ENCODE data around the gene DERA.
"Not testable (repeated sequence)": the region's sequence is repeated elsewhere in the genome, so short reads cannot be mapped to it uniquely, and the experiment has no call there.

DERA gene

DNA sequence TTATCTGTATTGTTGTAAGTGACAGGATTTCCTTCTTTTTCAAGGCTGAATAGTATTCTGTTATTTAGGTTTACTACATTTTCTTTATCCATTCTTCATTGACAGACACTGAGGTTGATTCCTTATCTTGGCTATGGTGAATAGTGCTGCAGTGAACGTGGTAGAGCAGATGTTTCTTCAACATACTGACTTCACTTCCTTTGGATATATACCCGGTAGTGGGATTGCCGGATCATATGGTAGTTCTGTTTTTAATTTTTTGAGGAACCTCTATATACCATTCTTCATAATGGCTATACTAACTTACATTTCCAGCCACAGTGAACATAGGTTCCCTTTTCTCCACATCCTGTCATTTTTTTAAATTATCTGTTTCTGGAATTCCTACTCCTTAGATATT lies 21.8 kb downstream of the DERA start:
- peaks cover 74% of the 10 kb centered on the region for H3K79me2 ChIP-seq (ENCODE audit: control insufficient read depth, insufficient read depth, low read length, unreplicated experiment)
- H3K36me3 ChIP-seq (ENCODE audit: insufficient read depth, low read length), result peaks cover 5% of the 10 kb centered on the region
- H3K27me3 ChIP-seq (ENCODE audit: insufficient read depth, low read length), result no peaks in the 10 kb centered on the region
- peaks cover 42% of the 10 kb centered on the region for H3K4me1 ChIP-seq (ENCODE audit: control insufficient read depth, insufficient read depth, low read length, unreplicated experiment)
- H3K4me3 ChIP-seq (ENCODE audit: low read depth, low read length), result no peak overlapping the region
- H3K27ac ChIP-seq (ENCODE audit: low read depth, low read length), result no peak overlapping the region
- no peak overlapping the region for H2AFZ ChIP-seq (ENCODE audit: low read length, unreplicated experiment)

DNA sequence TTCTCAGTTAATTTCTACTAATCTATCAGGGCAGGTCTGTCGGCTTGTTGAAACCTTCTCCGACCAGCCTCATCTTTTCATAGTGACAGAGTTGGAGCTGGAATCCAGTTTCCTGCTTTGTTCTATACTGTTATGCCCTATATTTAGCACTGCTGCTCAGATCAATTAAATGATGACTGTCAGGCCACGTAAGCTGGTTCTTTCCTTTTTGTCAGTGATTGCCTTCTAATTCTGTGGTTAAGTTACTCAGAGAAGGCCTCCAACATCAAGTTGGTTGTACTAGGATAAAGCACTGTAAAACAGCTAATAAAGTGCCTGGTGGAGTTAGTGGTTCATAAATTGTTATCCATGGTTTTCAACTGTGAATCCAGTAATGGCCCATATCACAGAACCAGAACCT lies 22.6 kb downstream of the DERA start:
- Histone ChIP-seq H3K27ac (ENCODE audit: low read depth, low read length) (no peak overlapping the region), H3K4me3 (ENCODE audit: low read depth, low read length) (no peak overlapping the region), H3K4me1 (ENCODE audit: control insufficient read depth, insufficient read depth, low read length, unreplicated experiment) (peaks cover 34% of the 10 kb centered on the region), H3K79me2 (ENCODE audit: control insufficient read depth, insufficient read depth, low read length, unreplicated experiment) (peaks cover 68% of the 10 kb centered on the region), H3K36me3 (ENCODE audit: insufficient read depth, low read length) (peaks cover 7% of the 10 kb centered on the region), H3K27me3 (ENCODE audit: insufficient read depth, low read length) (no peaks in the 10 kb centered on the region), H2AFZ (ENCODE audit: low read length, unreplicated experiment) (no peak overlapping the region)

DNA sequence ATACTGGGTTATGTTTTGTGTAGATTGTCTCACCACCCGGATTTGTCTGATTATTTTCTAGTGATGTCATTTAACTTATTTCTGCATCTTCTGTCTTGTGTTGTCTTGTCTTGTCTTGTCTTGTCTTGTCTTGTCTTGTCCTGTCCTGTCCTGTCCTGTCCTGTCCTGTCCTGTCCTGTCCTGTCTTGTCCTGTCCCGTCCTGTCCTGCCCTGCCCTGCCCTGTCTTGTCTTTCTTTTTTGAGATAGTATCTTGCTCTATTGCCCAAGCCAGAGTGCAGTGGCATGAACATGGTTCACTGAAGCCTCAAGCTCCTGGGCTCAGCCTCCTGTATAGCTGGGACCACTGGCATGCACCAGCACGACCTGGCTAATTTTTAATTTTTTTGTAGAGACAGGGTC lies 25.6 kb downstream of the DERA start:
- Histone ChIP-seq H3K79me2 (ENCODE audit: control insufficient read depth, insufficient read depth, low read length, unreplicated experiment) (peaks cover 47% of the 10 kb centered on the region), H3K27me3 (ENCODE audit: insufficient read depth, low read length) (no peaks in the 10 kb centered on the region), H3K4me3 (ENCODE audit: low read depth, low read length) (no peak overlapping the region), H3K27ac (ENCODE audit: low read depth, low read length) (no peak overlapping the region), H3K4me1 (ENCODE audit: control insufficient read depth, insufficient read depth, low read length, unreplicated experiment) (peaks cover 5% of the 10 kb centered on the region), H3K36me3 (ENCODE audit: insufficient read depth, low read length) (peaks cover 16% of the 10 kb centered on the region), H2AFZ (ENCODE audit: low read length, unreplicated experiment) (no peak overlapping the region)

DNA sequence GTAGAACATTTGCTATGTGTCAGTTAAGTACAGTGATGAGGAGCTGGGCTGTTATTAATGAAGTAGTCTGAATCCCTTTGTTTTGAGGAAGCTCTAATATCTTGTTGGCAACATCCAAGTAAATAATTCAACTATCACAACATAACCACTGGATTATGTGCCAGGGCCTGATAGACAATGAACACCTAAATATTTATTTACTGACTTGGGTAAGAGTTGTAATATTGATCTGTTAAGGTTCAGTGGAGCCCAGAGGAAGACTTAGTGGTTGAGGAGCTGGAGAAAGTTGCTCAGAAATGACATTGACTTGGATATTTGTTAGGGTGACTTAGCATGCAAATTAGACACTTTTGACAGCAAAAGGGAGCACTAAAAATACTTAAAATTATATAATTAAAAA lies 26.8 kb downstream of the DERA start:
- H3K27ac ChIP-seq (ENCODE audit: low read depth, low read length), result no peak overlapping the region
- no peaks in the 10 kb centered on the region for H3K4me1 ChIP-seq (ENCODE audit: control insufficient read depth, insufficient read depth, low read length, unreplicated experiment)
- peaks cover 21% of the 10 kb centered on the region for H3K36me3 ChIP-seq (ENCODE audit: insufficient read depth, low read length)
- H2AFZ ChIP-seq (ENCODE audit: low read length, unreplicated experiment), result no peak overlapping the region
- peaks cover 46% of the 10 kb centered on the region for H3K79me2 ChIP-seq (ENCODE audit: control insufficient read depth, insufficient read depth, low read length, unreplicated experiment)
- no peak overlapping the region for H3K4me3 ChIP-seq (ENCODE audit: low read depth, low read length)
- no peaks in the 10 kb centered on the region for H3K27me3 ChIP-seq (ENCODE audit: insufficient read depth, low read length)

DNA sequence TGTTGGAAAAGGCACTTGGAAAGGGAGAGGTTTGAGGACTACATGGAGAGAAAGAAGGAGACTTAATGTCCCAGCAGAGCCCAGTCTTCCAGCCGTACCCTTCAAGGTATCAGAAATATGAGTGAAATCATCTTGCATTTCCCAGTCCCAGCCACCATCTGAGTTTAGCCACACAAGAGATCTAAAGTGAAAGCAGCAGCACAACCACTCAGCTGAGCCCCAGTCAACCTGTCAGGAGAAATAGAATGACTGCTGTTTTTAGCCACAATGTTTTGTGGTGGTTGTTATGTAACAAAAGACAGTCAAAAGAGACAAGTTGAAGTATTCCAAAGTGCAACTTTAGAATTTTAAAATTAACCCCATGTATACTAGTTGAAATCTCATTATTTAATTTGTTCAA lies 28.0 kb downstream of the DERA start:
- no peaks in the 10 kb centered on the region for H3K4me1 ChIP-seq (ENCODE audit: control insufficient read depth, insufficient read depth, low read length, unreplicated experiment)
- H3K4me3 ChIP-seq (ENCODE audit: low read depth, low read length), result no peak overlapping the region
- no peaks in the 10 kb centered on the region for H3K27me3 ChIP-seq (ENCODE audit: insufficient read depth, low read length)
- H3K79me2 ChIP-seq (ENCODE audit: control insufficient read depth, insufficient read depth, low read length, unreplicated experiment), result peaks cover 36% of the 10 kb centered on the region
- H2AFZ ChIP-seq (ENCODE audit: low read length, unreplicated experiment), result no peak overlapping the region
- H3K27ac ChIP-seq (ENCODE audit: low read depth, low read length), result no peak overlapping the region
- H3K36me3 ChIP-seq (ENCODE audit: insufficient read depth, low read length), result peaks cover 20% of the 10 kb centered on the region

DNA sequence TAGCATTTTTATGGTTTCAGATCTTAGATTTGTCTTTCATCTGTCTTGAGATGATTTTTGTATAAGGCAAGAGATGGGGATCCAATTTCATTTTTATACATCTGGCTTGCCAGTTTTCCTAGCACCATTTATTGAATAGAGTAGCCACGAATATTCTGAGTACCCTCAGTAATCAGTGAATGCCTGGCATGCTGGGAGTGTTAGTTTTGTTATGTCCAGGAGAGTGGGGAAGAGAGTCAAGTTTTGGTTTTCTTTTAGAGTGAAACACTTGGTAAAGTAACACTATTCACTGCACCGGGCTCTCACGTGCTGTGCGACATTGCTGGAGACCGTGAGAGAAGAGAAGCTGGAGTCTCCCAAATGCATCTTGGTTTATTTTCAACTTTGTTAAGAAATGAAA lies 31.3 kb downstream of the DERA start:
- Histone ChIP-seq H3K79me2 (ENCODE audit: control insufficient read depth, insufficient read depth, low read length, unreplicated experiment) (peaks cover 19% of the 10 kb centered on the region), H3K4me3 (ENCODE audit: low read depth, low read length) (no peak overlapping the region), H3K27me3 (ENCODE audit: insufficient read depth, low read length) (no peaks in the 10 kb centered on the region), H3K27ac (ENCODE audit: low read depth, low read length) (no peak overlapping the region), H2AFZ (ENCODE audit: low read length, unreplicated experiment) (no peak overlapping the region), H3K4me1 (ENCODE audit: control insufficient read depth, insufficient read depth, low read length, unreplicated experiment) (no peaks in the 10 kb centered on the region), H3K36me3 (ENCODE audit: insufficient read depth, low read length) (peaks cover 20% of the 10 kb centered on the region)

DNA sequence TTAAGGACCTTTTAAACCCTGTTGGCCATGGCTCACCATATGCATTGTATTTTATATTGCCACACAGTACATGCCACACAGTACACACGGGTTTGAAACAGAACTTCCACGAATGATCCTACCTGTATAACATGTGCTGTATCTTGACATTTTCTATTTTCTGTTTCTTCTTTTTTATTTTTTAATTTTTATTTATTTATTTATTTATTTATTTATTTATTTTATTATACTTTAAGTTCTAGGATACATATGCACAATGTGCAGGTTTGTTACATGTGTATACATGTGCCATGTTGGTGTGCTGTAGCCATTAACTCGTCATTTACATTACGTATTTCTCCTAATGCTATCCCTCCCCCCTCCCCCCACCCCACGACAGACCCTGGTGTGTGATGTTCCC lies 32.4 kb downstream of the DERA start:
- not testable (repeated sequence) for H2AFZ ChIP-seq (ENCODE audit: low read length, unreplicated experiment); H3K4me3 ChIP-seq (ENCODE audit: low read depth, low read length); H3K27me3 ChIP-seq (ENCODE audit: insufficient read depth, low read length); H3K27ac ChIP-seq (ENCODE audit: low read depth, low read length); H3K4me1 ChIP-seq (ENCODE audit: control insufficient read depth, insufficient read depth, low read length, unreplicated experiment)
- peaks cover 20% of the 10 kb centered on the region for H3K36me3 ChIP-seq (ENCODE audit: insufficient read depth, low read length)
- H3K79me2 ChIP-seq (ENCODE audit: control insufficient read depth, insufficient read depth, low read length, unreplicated experiment), result peaks cover 22% of the 10 kb centered on the region

DNA sequence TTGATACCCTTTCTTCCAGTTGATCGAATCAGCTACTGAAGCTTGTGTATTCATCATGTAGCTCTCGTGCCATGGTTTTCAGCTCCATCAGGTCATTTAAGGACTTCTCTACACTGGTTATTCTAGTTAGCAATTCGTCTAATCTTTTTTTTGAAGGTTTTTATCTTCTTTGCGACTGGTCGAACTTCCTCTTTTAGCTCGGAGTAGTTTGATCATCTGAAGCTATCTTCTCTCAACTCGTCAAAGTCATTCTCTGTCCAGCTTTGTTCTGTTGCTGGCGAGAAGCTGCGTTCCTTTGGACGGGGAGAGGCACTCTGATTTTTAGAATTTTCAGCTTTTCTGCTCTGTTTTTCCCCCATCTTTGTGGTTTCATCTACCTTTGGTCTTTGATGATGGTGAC lies 37.3 kb downstream of the DERA start:
- not testable (repeated sequence) for H3K4me1 ChIP-seq (ENCODE audit: control insufficient read depth, insufficient read depth, low read length, unreplicated experiment)

DNA sequence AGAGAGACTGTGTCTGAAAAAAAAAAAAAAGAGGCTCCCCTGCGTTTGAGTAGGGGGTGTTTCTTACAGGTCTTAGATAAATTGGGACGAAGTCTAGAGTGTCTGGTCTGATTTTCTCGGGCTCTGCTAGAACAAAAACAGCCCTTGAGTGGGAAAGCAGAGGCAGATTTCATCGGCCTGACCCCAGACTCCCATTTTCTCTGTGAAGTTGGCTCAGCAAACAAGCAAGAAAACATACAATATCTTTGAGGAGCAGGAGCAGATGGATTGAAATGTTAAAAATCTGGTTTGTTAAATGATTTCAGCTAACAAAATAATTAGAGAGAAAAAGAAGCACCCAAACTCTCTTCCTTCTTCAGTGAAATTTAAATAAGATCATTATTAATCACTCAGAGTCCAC lies 44.1 kb downstream of the DERA start:
- Histone ChIP-seq H2AFZ (ENCODE audit: low read length, unreplicated experiment) (no peak overlapping the region), H3K27me3 (ENCODE audit: insufficient read depth, low read length) (no peaks in the 10 kb centered on the region), H3K36me3 (ENCODE audit: insufficient read depth, low read length) (no peaks in the 10 kb centered on the region), H3K4me1 (ENCODE audit: control insufficient read depth, insufficient read depth, low read length, unreplicated experiment) (no peaks in the 10 kb centered on the region), H3K27ac (ENCODE audit: low read depth, low read length) (no peak overlapping the region), H3K4me3 (ENCODE audit: low read depth, low read length) (no peak overlapping the region), H3K79me2 (ENCODE audit: control insufficient read depth, insufficient read depth, low read length, unreplicated experiment) (peaks cover 22% of the 10 kb centered on the region)

More for the DNA sequence above, 37.3 kb downstream of the DERA start:
- not testable (repeated sequence) for H2AFZ ChIP-seq (ENCODE audit: low read length, unreplicated experiment); H3K27me3 ChIP-seq (ENCODE audit: insufficient read depth, low read length); H3K4me3 ChIP-seq (ENCODE audit: low read depth, low read length); H3K36me3 ChIP-seq (ENCODE audit: insufficient read depth, low read length); H3K27ac ChIP-seq (ENCODE audit: low read depth, low read length)
- peaks cover 27% of the 10 kb centered on the region for H3K79me2 ChIP-seq (ENCODE audit: control insufficient read depth, insufficient read depth, low read length, unreplicated experiment)

DNA sequence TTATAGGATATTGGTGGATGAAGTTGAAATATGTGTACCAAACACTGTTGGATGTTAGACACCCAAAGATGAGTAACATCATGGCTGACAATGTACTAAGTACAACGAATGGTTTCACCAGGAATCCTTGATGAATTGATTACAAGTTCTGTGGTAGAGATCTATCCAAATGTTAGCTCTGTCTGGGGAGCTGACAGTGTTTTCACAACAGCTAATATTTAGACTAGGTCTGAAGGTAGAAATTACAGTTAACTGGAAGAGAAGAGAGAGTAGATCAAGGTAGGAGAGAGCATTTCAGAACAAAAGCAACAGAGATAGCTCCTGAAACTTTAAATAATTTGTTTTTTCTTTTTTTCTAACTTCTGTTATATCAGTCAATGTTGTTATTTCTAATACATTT lies 44.9 kb downstream of the DERA start:
- Histone ChIP-seq H3K27me3 (ENCODE audit: insufficient read depth, low read length) (no peaks in the 10 kb centered on the region), H3K36me3 (ENCODE audit: insufficient read depth, low read length) (no peaks in the 10 kb centered on the region), H3K4me1 (ENCODE audit: control insufficient read depth, insufficient read depth, low read length, unreplicated experiment) (no peaks in the 10 kb centered on the region), H2AFZ (ENCODE audit: low read length, unreplicated experiment) (no peak overlapping the region), H3K79me2 (ENCODE audit: control insufficient read depth, insufficient read depth, low read length, unreplicated experiment) (peaks cover 16% of the 10 kb centered on the region), H3K4me3 (ENCODE audit: low read depth, low read length) (no peak overlapping the region), H3K27ac (ENCODE audit: low read depth, low read length) (no peak overlapping the region)

DNA sequence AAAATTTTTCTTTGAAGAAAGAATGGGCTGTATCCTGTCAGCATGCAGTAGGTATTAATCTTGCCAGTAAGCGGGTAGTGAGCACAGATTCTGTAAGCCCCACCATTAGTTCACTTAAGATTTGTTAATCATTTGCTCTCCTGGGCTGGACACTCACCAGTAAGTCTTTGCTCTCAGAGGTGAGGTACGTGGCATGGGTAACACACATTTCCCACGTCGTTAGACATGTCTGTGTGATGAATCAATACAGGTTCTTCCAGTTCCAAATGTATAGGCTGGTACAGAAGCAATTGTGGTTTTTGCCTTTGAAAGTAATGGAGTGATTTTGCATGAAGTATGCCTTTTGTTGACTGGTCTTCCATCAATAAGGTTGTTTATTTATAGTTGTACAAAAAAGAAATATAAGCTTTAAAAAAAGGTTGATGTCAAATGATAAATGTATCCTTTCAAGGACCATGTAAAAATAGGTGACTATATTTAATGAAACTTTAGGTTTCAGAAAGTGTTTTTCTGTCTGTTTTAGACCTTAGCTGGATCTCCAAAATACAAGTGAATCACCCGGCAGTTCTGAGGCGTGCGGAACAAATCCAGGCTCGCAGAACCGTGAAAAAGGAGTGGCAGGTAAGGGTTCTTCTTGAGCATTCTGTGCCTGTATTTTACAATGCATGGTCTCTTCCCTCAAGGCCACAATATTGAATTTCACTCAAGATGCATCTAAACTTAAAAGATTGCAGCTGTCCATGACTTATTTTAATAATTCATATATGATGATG lies 45.5 kb downstream of the DERA start:
- no peak overlapping the region for H3K4me3 ChIP-seq (ENCODE audit: low read depth, low read length)
- no peaks in the 10 kb centered on the region for H3K27me3 ChIP-seq (ENCODE audit: insufficient read depth, low read length)
- H3K36me3 ChIP-seq (ENCODE audit: insufficient read depth, low read length), result no peaks in the 10 kb centered on the region
- no peaks in the 10 kb centered on the region for H3K4me1 ChIP-seq (ENCODE audit: control insufficient read depth, insufficient read depth, low read length, unreplicated experiment)
- no peak overlapping the region for H2AFZ ChIP-seq (ENCODE audit: low read length, unreplicated experiment)
- H3K79me2 ChIP-seq (ENCODE audit: control insufficient read depth, insufficient read depth, low read length, unreplicated experiment), result peaks cover 15% of the 10 kb centered on the region
- H3K27ac ChIP-seq (ENCODE audit: low read depth, low read length), result no peak overlapping the region
